COLO668 (cell line): ENCODE measurements around the gene CTTN.

ENCODE experiments used
- DNase-seq: peaks from one replicate; lab custom pipeline; 2025; ENCODE audit not compliant: unreplicated experiment; lab: John Stamatoyannopoulos, UW

Gene CTTN

GRCh38 chr11:70409437-70409836, 11.1 kb downstream of the CTTN start:
- DNase-seq, result no peak

- no peak for DNase-seq
Observed at GRCh38 chr11:70409871-70410270, 11.5 kb downstream of the CTTN start.

- no peak for DNase-seq
Observed at GRCh38 chr11:70410276-70411205, 12.2 kb downstream of the CTTN start.

- DNase-seq, result no peak
Observed at GRCh38 chr11:70411713-70412452, 13.6 kb downstream of the CTTN start.

GRCh38 chr11:70413151-70413550, 14.8 kb downstream of the CTTN start:
- no peak for DNase-seq

GRCh38 chr11:70414341-70415100, 16.2 kb downstream of the CTTN start:
- DNase-seq, result no peak

- no peak for DNase-seq
Observed at GRCh38 chr11:70415191-70415590, 16.9 kb downstream of the CTTN start.

GRCh38 chr11:70415642-70416395, 17.5 kb downstream of the CTTN start:
- DNase-seq, result no peak

GRCh38 chr11:70416881-70417280, 18.6 kb downstream of the CTTN start:
- no peak for DNase-seq

- no peak for DNase-seq
Observed at GRCh38 chr11:70418130-70418529, 19.8 kb downstream of the CTTN start.

- DNase-seq, result no peak
Observed at GRCh38 chr11:70419307-70420007, 21.1 kb downstream of the CTTN start.

- no peak for DNase-seq
Observed at GRCh38 chr11:70420008-70420464, 21.7 kb downstream of the CTTN start.

- DNase-seq, result no peak
Observed at GRCh38 chr11:70420496-70420895, 22.2 kb downstream of the CTTN start.

- DNase-seq, result no peak
Observed at GRCh38 chr11:70421123-70421522, 22.8 kb downstream of the CTTN start.

- no peak for DNase-seq
Observed at GRCh38 chr11:70422692-70423522, 24.6 kb downstream of the CTTN start.

GRCh38 chr11:70423523-70424505, 25.5 kb downstream of the CTTN start:
- DNase-seq, result no peak

GRCh38 chr11:70424765-70425344, 26.5 kb downstream of the CTTN start:
- DNase-seq, result no peak

- DNase-seq, result no peak
Observed at GRCh38 chr11:70427436-70427835, 29.1 kb downstream of the CTTN start.
